Pancreas (tissue), 10 donors: Measurements from ENCODE around the gene PARVG. TPM values are rescaled to one million over a fixed set of nuclear protein-coding genes. Genes with fewer than 3 reads are reported as not detected.

Source experiments
- ATAC-seq, 4 donors: fragments of 200-7000 bp; cut with Tn5 transposase; one replicate each; pipeline versions ENCODE4 v1.8.0 to v1.9.1; 2020; ENCODE audit warnings: mild to moderate bottlenecking in 4 of 4, moderate library complexity in 4 of 4
- DNase-seq, 6 donors: peaks; one replicate each; pipeline ENCODE4 v3.0.0-alpha.2; 2020
- FAIRE-seq: peaks from 2 replicates; lab custom pipeline; 2012; peaks lifted over from hg19 to GRCh38; lab: Jason Lieb, UNC
- H3K27ac ChIP-seq, 4 donors: fragments of 200-600 bp; sonication (generic); 1 replicate in 3 of 4; 2 replicates in 1 of 4; pipeline versions ENCODE4 v1.5.0 to v1.8.0; 2020
- H3K27me3 ChIP-seq, 4 donors: fragments of 200-600 bp; one replicate each; pipeline ENCODE4 v1.8.0; 2021
- H3K36me3 ChIP-seq, 3 donors: fragments of 200-600 bp; sonication (generic) in 1 of 3; one replicate each; pipeline versions ENCODE4 v1.5.0 to v1.8.0; 2020 to 2021
- H3K4me1 ChIP-seq, 3 donors: fragments of 200-600 bp; one replicate each; pipeline ENCODE4 v1.8.0; 2021
- H3K4me3 ChIP-seq, 4 donors: fragments of 200-600 bp; sonication (generic) in 2 of 4; one replicate each; pipeline versions ENCODE4 v1.5.0 to v1.8.0; 2020 to 2021
- H3K9me3 ChIP-seq, 4 donors: fragments of 200-600 bp; one replicate each; pipeline ENCODE4 v1.8.0; 2021
- WGBS, 2 donors: extraction: QIAGEN DNeasy Blood & Tissue Kit; methylation state at CpG; one replicate each; pipeline ENCODE4 v1.1.7; 2013; 5-methylcytosine and 5-hydroxymethylcytosine counted together
- intact Hi-C, 3 donors: fragments of 100-400 bp; cut with DNase I; formaldehyde crosslinking; loops; one replicate each; pipeline versions ENCODE4 v1.11.1 to v1.14.2; 2022
- polyA plus RNA-seq, 2 donors: library from polyadenylated mRNA; stranded (reverse); fragments of 200-250 nt; gene quantifications; one replicate each; pipeline ENCODE4 v1.2.3, GENCODE V29; 2013
- total RNA-seq, 6 donors: library from RNA; stranded (reverse); fragmentation: NEBNext Ultra II Directional in 4 of 6; extraction: Animal tissue kit (Norgen Biotek cat#: 25700) in 4 of 6; gene quantifications; one replicate each; pipeline versions ENCODE4 v1.2.1 to v1.2.4, GENCODE V29; 2021 to 2023
- TF ChIP-seq, protein P1 (sequence below), 4 donors: fragments of 200-600 bp; sonication (generic) in 3 of 4; IDR thresholded peaks; one replicate each; pipeline versions ENCODE4 v1.5.0 to v1.8.0; 2021; ENCODE audit warnings: antibody characterized with exemption in 4 of 4
- donor health status: healthy with polysubstance abuse.
- donor health status: DM: no; HTN: no; CAD: no; lungs with moderate emphysema.
- donor health status: DM: no; HTN: no; CAD: no.
- donor health status: control.
- donor health status: control.
- donor health status: Bipolar disorder and iron deficiency.
- donor health status: DM: yes; HTN: yes; CAD: no.
- donor health status: DM: no; HTN: no; CAD: no.
- donor health status: DM: no; HTN: no; CAD: no.
- donor health status: DM: yes; HTN: yes; CAD: no.

PARVG gene
- total and polyA plus RNA-seq, 8 donors = 1.1 to 17.0 (median 3.2) TPM

- ATAC-seq (no peak), FAIRE-seq (no peak), DNase-seq (no peak)
- TF ChIP-seq, protein P1, sequence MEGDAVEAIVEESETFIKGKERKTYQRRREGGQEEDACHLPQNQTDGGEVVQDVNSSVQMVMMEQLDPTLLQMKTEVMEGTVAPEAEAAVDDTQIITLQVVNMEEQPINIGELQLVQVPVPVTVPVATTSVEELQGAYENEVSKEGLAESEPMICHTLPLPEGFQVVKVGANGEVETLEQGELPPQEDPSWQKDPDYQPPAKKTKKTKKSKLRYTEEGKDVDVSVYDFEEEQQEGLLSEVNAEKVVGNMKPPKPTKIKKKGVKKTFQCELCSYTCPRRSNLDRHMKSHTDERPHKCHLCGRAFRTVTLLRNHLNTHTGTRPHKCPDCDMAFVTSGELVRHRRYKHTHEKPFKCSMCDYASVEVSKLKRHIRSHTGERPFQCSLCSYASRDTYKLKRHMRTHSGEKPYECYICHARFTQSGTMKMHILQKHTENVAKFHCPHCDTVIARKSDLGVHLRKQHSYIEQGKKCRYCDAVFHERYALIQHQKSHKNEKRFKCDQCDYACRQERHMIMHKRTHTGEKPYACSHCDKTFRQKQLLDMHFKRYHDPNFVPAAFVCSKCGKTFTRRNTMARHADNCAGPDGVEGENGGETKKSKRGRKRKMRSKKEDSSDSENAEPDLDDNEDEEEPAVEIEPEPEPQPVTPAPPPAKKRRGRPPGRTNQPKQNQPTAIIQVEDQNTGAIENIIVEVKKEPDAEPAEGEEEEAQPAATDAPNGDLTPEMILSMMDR (IDR thresholded peaks at IDR 0.05) = no peak
- no peak overlapping the region for H3K4me3 ChIP-seq
- H3K4me1 ChIP-seq = no peaks in the 10 kb centered on the region
- H3K27ac ChIP-seq = no peak overlapping the region
- H3K9me3 ChIP-seq = no peaks in the 10 kb centered on the region
- no peaks in the 10 kb centered on the region for H3K36me3 ChIP-seq
- H3K27me3 ChIP-seq = no peaks in the 10 kb centered on the region
- 79 to 82% methylated on average over 13 of the region's 13 CpGs for WGBS, 2 donors
- intact Hi-C loops = no loop called here
Observed at GRCh38 chr22:44168206-44168605, 12.5 kb upstream of the PARVG start.

- TF ChIP-seq, protein P1 (IDR thresholded peaks at IDR 0.05) = no peak
- ATAC-seq = no peak
- H3K4me3 ChIP-seq = no peak overlapping the region
- 83% methylated on average over 11 of the region's 11 CpGs for WGBS, 2 donors
- no peaks in the 10 kb centered on the region for H3K4me1 ChIP-seq
- H3K36me3 ChIP-seq = no peaks in the 10 kb centered on the region
- H3K9me3 ChIP-seq = no peaks in the 10 kb centered on the region
- FAIRE-seq = no peak
- intact Hi-C loops = no loop called here
- no peaks in the 10 kb centered on the region for H3K27me3 ChIP-seq
- DNase-seq = no peak
- H3K27ac ChIP-seq = no peak overlapping the region
Observed at GRCh38 chr22:44170470-44170869, 10.3 kb upstream of the PARVG start.

- WGBS, 2 donors = 75 to 85% methylated on average over 6 of the region's 6 CpGs
- no peak for DNase-seq
- no peaks in the 10 kb centered on the region for H3K36me3 ChIP-seq
- H3K27me3 ChIP-seq = no peaks in the 10 kb centered on the region
- intact Hi-C loops = no loop called here
- TF ChIP-seq, protein P1 (IDR thresholded peaks at IDR 0.05) = no peak
- H3K4me1 ChIP-seq = no peaks in the 10 kb centered on the region
- FAIRE-seq = no peak
- H3K4me3 ChIP-seq = no peak overlapping the region
- H3K9me3 ChIP-seq = no peaks in the 10 kb centered on the region
- peak overlapping the region in 1 of 4 donors; percentile 27 for H3K27ac ChIP-seq
- ATAC-seq = peak in 2 of 4 donors; percentile 24 to 59
Observed at GRCh38 chr22:44171561-44171960, 9.2 kb upstream of the PARVG start.

DNA sequence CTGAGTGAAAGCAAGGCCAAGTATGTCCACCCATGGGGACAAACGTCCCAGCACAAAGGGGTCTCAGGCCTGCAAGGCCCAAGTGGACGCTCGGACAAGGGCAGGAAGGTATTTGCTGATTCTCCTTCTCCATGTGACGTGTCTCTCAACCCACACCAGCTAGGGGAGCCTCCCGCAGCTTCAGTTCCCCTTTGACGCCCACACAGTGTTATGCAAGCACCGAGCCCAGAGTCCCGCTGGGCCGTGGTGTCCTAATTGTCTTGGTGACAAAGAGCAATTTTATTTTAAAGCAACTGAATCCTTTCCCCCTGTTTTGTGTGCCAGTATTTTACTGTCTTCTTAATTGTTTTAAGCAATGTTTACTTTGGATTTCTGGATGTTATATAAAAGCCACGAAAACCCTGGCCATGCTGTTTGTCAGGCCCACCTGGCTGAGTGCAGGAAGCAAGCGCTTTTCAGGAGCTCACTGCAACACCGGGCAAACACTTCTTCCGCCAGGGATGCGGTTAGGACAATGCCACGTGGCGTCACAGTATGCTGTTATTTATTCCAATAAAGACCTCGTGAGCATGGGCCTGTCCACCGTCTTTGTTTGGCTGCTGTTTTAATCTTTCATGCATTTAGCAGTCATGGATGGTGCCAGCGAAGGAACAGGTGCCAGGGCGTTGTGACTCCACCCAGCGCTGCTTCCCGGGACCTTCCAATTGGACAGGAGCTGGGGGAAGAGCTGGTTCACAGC lies 8.2 kb upstream of the PARVG start:
- peak in 1 of 6 donors; percentile 59 for DNase-seq
- Histone ChIP-seq H3K4me1 (no peaks in the 10 kb centered on the region), H3K27ac (peak overlapping the region in 2 of 4 donors; percentile 12 to 59), H3K9me3 (no peaks in the 10 kb centered on the region), H3K27me3 (no peaks in the 10 kb centered on the region), H3K4me3 (no peak overlapping the region), H3K36me3 (no peaks in the 10 kb centered on the region)
- intact Hi-C loops = no loop called here
- TF ChIP-seq, protein P1 (IDR thresholded peaks at IDR 0.05) = no peak
- ATAC-seq = peak in 3 of 4 donors; percentile 63 to 84 (median 84)
- WGBS, 2 donors = 67 to 73% methylated on average over 22 of the region's 22 CpGs
- no peak for FAIRE-seq

GRCh38 chr22:44173154-44173553 lies 7.6 kb upstream of the PARVG start:
- intact Hi-C loops = no loop called here
- Histone ChIP-seq H3K27ac (peak overlapping the region in 2 of 4 donors; percentile 12 to 59), H3K27me3 (no peaks in the 10 kb centered on the region), H3K4me1 (no peaks in the 10 kb centered on the region), H3K9me3 (no peaks in the 10 kb centered on the region), H3K4me3 (no peak overlapping the region), H3K36me3 (no peaks in the 10 kb centered on the region)
- WGBS, 2 donors = 78 to 90% methylated on average over 10 of the region's 10 CpGs
- DNase-seq = no peak
- ATAC-seq = no peak
- TF ChIP-seq, protein P1 (IDR thresholded peaks at IDR 0.05) = no peak
- FAIRE-seq = no peak
